Measurements from ENCODE around the gene MUS81.

The MUS81 gene

DNA sequence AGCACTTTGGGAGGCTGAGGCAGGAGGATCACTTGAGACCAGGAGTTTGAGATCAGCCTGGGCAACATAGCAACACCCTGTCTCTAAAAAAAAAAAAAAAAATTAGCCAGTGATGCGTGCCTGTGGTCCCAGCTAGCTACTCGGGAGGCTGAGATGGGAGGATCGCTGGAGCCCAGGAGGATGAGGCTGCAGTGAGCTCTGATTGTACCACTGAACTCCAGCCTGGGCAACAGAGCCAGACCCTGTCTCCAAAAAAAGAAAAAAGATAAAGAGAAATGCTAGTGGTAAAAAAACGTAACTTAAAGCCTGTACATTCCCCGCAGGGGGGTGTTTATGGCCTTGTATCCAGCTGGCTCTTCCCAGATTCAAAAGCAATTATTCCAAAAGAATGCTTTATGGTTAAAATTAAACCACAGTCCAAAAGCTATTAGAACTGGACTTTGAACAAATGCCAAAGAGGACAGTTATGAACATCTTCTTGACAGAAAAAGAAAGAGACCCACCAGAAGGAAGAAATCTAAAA lies 42.9 kb upstream of the MUS81 start:
- no peak for DNase-seq (ENCODE audit: extremely low spot score)
- ChIA-PET CTCF (interaction anchor here (1.1 to 3.7 kb wide), 5 partner anchors 33 to 106 kb away, joined by 3 to 15 read pairs (median 5); partner anchors contain the start of genes AP5B1, KAT5 and MUS81), POLR2A (interaction anchor here (0.6 to 3.4 kb wide), 7 partner anchors 29 to 137 kb away, joined by 3 to 27 read pairs (median 4); partner anchors contain the start of genes KAT5 and RNASEH2C)
- TF ChIP-seq ZNF384 (IDR thresholded peaks at IDR 0.05) (peak; percentile 74), NFRKB (IDR thresholded peaks at IDR 0.05) (no peak), BHLHE40 (IDR thresholded peaks at IDR 0.05; ENCODE audit: borderline replicate concordance) (no peak), FOXK2 (IDR thresholded peaks at IDR 0.05) (no peak), FOXA1 (IDR thresholded peaks at IDR 0.05) (no peak), SP1 (IDR thresholded peaks at IDR 0.05) (no peak)

DNA sequence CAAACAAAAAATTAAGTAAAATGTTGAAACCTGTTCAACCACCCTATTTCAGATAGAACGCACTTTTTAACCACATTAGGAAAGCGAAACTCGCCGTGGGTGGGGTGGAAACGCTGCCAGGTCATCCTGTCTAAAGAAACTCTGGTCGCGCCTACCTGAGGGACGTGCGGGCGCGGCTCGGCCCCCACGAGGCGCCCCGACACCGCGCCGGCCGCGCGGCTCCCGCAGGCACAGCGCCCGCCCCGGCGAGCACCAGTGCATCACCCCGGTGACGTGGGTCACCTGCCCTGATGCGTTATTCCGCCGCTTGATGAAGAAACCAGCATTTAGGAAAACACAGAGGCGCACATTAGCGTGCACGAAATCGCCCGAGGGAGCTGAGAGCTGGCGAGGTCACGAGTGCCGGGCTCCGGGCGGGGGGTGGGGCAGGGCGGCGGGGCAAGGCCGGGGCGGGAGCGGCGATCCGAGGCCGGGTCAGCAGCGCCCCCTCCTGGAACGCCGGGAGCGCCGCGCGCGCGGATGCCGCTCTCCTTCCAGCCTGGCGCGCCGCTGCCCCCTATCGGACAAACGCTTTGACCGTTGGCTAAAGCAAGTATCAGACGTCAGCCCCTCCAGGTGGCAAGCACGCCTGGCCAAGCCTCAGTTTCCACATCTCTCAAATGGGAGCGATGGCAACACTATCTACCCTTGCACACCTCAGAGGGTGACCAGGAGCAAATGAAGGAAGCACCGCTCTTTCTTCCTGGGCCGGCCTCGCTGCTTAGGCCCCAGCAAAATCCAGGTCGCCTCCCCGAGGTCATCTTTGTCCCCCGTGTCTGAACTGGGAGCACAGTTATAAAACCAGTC lies 42.2 kb upstream of the MUS81 start:
- TF ChIP-seq FOXM1 (IDR thresholded peaks at IDR 0.05; ENCODE audit: borderline replicate concordance) (peak; percentile 67; the same call in 1 of the 2 replicates), LEF1 (IDR thresholded peaks at IDR 0.05; ENCODE audit: borderline replicate concordance) (no peak), ARNT (IDR thresholded peaks at IDR 0.05) (peak; percentile 53; the same call in 1 of the 2 replicates), TARDBP (IDR thresholded peaks at IDR 0.05) (no peak), HDGF (IDR thresholded peaks at IDR 0.05; ENCODE audit: borderline replicate concordance) (no peak)
- CTCF ChIA-PET: interaction anchor here (0.5 to 3.7 kb wide), 9 partner anchors 9 to 106 kb away, joined by 3 to 15 read pairs (median 4); partner anchors contain the start of genes AP5B1, KAT5 and MUS81
- POLR2A ChIA-PET: interaction anchor here (0.6 to 3.4 kb wide), 9 partner anchors 11 to 136 kb away, joined by 3 to 27 read pairs (median 4); partner anchors contain the start of genes CCDC85B, KAT5 and RNASEH2C
- peak; percentile 96 for DNase-seq (ENCODE audit: extremely low spot score)

DNA sequence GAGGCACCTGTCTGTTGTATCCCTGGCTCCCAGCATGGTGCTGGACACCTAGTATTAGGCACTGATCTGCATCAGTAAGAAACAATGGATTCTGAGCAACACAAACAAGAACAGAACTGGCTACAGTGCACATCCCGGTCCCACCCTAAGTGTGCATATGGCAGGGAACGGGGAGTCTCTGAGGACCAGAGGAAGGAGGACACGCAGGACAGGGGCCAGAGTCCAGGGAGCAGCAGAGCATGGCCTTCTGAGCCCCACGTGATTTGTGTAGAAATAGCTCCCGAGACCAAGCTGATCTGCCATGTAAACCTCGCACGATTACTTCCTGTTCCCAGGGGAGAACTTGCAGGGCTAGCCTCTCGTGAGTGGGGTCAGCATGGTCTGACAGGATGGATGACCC lies 39.1 kb upstream of the MUS81 start:
- no peak for TF ChIP-seq L3MBTL2 (conservative IDR thresholded peaks at IDR 0.05)
- no peak for TF ChIP-seq HDGF (IDR thresholded peaks at IDR 0.05; ENCODE audit: borderline replicate concordance)
- no peak for TF ChIP-seq LEF1 (IDR thresholded peaks at IDR 0.05; ENCODE audit: borderline replicate concordance)
- no peak for TF ChIP-seq FOXA1 (IDR thresholded peaks at IDR 0.05)
- TF ChIP-seq NFRKB (IDR thresholded peaks at IDR 0.05): no peak
- TF ChIP-seq, protein P1, sequence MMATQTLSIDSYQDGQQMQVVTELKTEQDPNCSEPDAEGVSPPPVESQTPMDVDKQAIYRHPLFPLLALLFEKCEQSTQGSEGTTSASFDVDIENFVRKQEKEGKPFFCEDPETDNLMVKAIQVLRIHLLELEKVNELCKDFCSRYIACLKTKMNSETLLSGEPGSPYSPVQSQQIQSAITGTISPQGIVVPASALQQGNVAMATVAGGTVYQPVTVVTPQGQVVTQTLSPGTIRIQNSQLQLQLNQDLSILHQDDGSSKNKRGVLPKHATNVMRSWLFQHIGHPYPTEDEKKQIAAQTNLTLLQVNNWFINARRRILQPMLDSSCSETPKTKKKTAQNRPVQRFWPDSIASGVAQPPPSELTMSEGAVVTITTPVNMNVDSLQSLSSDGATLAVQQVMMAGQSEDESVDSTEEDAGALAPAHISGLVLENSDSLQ (IDR thresholded peaks at IDR 0.05): no peak
- no peak for TF ChIP-seq BHLHE40 (IDR thresholded peaks at IDR 0.05; ENCODE audit: borderline replicate concordance)
- no peak for TF ChIP-seq FOXK2 (IDR thresholded peaks at IDR 0.05)
- no peak for TF ChIP-seq ARNT (IDR thresholded peaks at IDR 0.05)
- TF ChIP-seq TARDBP (IDR thresholded peaks at IDR 0.05): no peak
- no peak for TF ChIP-seq CTBP1 (IDR thresholded peaks at IDR 0.05; ENCODE audit: borderline replicate concordance)
- TF ChIP-seq SUZ12 (IDR thresholded peaks at IDR 0.05): no peak
- TF ChIP-seq FOXM1 (IDR thresholded peaks at IDR 0.05; ENCODE audit: borderline replicate concordance): no peak
- no peak for TF ChIP-seq SP1 (IDR thresholded peaks at IDR 0.05)
- no peak for TF ChIP-seq ZNF384 (IDR thresholded peaks at IDR 0.05)
- POLR2A ChIA-PET: no interaction called here
- DNase-seq (ENCODE audit: extremely low spot score): no peak
- CTCF ChIA-PET: interaction anchor here (0.6 to 0.8 kb wide), 2 partner anchors 28 to 94 kb away, joined by 3 to 4 read pairs; no protein-coding TSS in a partner anchor

DNA sequence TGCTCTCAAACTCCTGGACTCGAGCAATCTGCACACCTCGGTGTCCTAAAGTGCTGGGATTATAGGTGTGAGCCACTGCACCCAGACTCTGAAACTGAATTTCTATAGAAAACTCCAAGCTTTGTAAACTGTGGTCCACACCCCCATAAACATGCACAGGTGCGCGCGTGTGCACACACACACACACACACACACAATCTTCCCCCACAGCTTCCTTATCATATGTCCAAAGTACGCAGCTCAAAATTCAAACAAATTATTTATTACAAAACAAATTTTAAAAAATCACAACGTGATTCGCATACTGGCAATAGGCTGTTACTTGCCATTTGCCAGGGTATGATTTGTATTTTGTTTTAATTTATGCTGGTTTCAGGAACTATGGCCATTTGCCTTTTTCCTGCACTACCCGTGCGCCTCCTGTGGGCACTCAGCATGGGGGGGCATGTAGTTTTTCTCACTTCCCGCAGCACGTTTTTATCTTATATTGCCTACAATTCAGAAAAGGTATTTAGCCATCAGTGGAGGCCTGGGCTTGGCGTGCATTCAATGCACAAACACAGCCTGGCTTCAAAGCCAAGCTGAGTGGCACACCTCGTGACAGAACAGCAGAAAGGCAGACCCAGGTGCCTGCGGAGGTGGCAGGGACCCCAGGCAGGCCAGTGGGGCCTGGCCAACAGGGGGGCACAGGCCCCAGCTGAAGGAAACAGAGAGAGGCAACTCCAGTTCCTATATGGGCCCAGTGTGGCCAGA lies 37.3 kb upstream of the MUS81 start:
- ChIA-PET POLR2A (interaction anchor here (1.1 kb wide), 1 partner anchor 103 kb away, joined by 3 read pairs; no protein-coding TSS in a partner anchor), CTCF (interaction anchor here (0.7 kb wide), 2 partner anchors 11 to 205 kb away, joined by 3 to 5 read pairs; partner anchors contain the start of gene SNX32)
- TF ChIP-seq BHLHE40 (IDR thresholded peaks at IDR 0.05; ENCODE audit: borderline replicate concordance): no peak
- no peak for TF ChIP-seq SP1 (IDR thresholded peaks at IDR 0.05)
- no peak for TF ChIP-seq ELF4 (IDR thresholded peaks at IDR 0.05)
- TF ChIP-seq NFRKB (IDR thresholded peaks at IDR 0.05): no peak
- no peak for TF ChIP-seq HDGF (IDR thresholded peaks at IDR 0.05; ENCODE audit: borderline replicate concordance)
- TF ChIP-seq TARDBP (IDR thresholded peaks at IDR 0.05): no peak
- no peak for TF ChIP-seq L3MBTL2 (conservative IDR thresholded peaks at IDR 0.05)
- TF ChIP-seq, protein P1 (IDR thresholded peaks at IDR 0.05): no peak
- no peak for TF ChIP-seq CTBP1 (IDR thresholded peaks at IDR 0.05; ENCODE audit: borderline replicate concordance)
- TF ChIP-seq SUZ12 (IDR thresholded peaks at IDR 0.05): no peak
- no peak for TF ChIP-seq FOXK2 (IDR thresholded peaks at IDR 0.05)
- TF ChIP-seq FOXM1 (IDR thresholded peaks at IDR 0.05; ENCODE audit: borderline replicate concordance): no peak
- no peak for TF ChIP-seq ZNF384 (IDR thresholded peaks at IDR 0.05)
- no peak for TF ChIP-seq ARNT (IDR thresholded peaks at IDR 0.05)
- no peak for TF ChIP-seq FOXA1 (IDR thresholded peaks at IDR 0.05)
- TF ChIP-seq LEF1 (IDR thresholded peaks at IDR 0.05; ENCODE audit: borderline replicate concordance): no peak
- DNase-seq (ENCODE audit: extremely low spot score): no peak

DNA sequence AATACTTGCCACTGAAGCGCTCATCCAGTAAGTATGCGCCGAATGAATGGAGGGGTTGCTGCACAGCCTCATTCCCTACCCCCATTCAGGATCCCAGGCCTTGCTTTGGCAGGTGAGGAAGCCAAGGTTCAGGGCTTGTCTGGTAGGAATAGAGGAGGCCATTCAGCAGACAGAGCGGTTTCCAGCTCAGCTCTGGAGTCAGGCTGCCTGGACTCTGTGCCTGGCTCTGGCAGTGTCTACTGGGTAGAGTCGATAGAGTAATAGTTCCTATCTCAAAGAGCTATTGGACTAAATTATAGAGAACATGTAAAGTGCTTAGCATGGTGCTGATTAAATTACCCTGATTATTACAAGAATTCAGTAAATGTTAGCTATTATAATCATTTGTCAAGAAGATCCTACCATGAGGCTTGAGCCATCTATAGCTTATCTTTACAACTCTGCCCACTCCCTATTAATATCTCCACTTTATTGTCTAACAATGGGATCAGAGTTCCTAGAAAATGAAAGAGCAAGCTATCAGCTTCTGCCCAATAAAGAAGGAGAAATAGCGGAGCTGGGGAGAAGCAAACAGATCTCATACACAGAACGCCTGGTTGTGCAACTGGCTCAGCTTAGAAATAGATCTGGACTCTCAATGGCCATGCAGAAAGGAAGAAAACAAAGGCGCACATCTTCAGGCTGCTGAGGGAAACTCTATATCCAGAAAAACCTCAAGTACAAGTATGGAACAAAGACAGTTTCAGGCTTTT lies 33.1 kb upstream of the MUS81 start:
- CTCF ChIA-PET: interaction anchor here (0.8 to 1.6 kb wide), 4 partner anchors 8 to 161 kb away, joined by 3 to 5 read pairs (median 3); no protein-coding TSS in a partner anchor
- POLR2A ChIA-PET: interaction anchor here (0.9 to 1.3 kb wide), 6 partner anchors 31 to 164 kb away, joined by 3 to 8 read pairs (median 4); partner anchors contain the start of genes KAT5, MUS81 and RELA
- TF ChIP-seq TARDBP (IDR thresholded peaks at IDR 0.05) (no peak), ZNF384 (IDR thresholded peaks at IDR 0.05) (no peak), FOXA1 (IDR thresholded peaks at IDR 0.05) (no peak), NFRKB (IDR thresholded peaks at IDR 0.05) (no peak), BHLHE40 (IDR thresholded peaks at IDR 0.05; ENCODE audit: borderline replicate concordance) (no peak), LEF1 (IDR thresholded peaks at IDR 0.05; ENCODE audit: borderline replicate concordance) (no peak), FOXK2 (IDR thresholded peaks at IDR 0.05) (no peak), SP1 (IDR thresholded peaks at IDR 0.05) (no peak), SUZ12 (IDR thresholded peaks at IDR 0.05) (no peak), ELF4 (IDR thresholded peaks at IDR 0.05) (no peak), L3MBTL2 (conservative IDR thresholded peaks at IDR 0.05) (no peak), FOXM1 (IDR thresholded peaks at IDR 0.05; ENCODE audit: borderline replicate concordance) (no peak), CTBP1 (IDR thresholded peaks at IDR 0.05; ENCODE audit: borderline replicate concordance) (no peak), ARNT (IDR thresholded peaks at IDR 0.05) (no peak)
- TF ChIP-seq, protein P1 (IDR thresholded peaks at IDR 0.05): no peak
- DNase-seq (ENCODE audit: extremely low spot score): no peak

Measured in HEK293T (cell line).